ENCODE results near the gene ITPRIP.

DNA sequence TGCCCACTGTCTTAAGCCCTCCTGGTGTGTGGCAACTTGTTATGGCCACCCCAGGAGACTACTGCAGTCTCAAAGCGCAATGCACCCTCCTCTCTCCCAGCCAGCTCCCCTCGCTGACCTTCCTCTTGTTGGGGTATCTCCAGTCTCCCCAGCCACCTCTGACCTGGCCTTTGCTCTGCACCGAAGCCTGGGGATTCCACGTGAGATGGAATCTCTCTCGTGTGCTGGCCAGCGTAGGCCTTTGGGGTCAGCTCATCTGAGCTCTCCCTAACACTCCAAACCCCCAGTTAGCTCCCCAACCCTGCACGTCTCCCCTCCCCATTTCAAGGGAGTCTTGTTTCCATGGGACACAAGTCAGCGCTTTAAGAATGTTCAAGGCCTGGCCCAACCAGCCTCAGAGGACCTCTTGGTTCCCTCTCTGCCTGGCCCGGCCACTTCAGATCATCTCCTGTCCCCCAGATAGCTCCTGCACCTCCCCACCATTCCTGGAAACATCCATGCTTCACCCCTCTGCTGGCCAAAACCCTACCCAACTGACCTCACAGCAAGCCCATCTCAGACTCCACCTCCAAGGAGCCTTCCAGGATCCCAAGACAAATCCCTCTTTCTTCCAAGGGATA lies 11.2 kb downstream of the ITPRIP start:
- no peak for TF ChIP-seq POLR2A (IDR thresholded peaks at IDR 0.05)
- no peak for TF ChIP-seq CTCF (IDR thresholded peaks at IDR 0.05)

Data from body of pancreas (tissue), 4 donors.